ENCODE results near the gene PRKAG2.

The PRKAG2 gene

DNA sequence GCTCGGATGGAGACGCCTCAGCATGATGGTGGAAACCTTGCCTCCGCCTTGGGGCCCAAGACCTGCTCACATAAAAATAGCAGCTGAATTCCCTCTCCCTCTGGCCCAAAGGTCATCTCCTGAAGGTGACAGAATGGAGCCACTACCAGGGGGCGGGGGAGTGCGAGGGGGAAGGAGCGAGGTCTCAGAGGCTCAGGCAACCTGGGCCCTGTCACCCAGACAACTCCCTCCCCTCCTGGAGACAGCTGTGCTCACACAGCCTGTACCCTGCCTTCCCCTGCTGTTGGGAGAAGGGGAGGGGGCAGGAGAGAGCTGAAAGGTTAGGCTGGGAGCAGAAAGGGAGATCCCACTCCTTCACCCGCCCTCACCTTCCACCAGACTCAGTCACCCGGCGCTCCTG is 184.2 kb downstream of the PRKAG2 start:
- TF ChIP-seq, protein P1, sequence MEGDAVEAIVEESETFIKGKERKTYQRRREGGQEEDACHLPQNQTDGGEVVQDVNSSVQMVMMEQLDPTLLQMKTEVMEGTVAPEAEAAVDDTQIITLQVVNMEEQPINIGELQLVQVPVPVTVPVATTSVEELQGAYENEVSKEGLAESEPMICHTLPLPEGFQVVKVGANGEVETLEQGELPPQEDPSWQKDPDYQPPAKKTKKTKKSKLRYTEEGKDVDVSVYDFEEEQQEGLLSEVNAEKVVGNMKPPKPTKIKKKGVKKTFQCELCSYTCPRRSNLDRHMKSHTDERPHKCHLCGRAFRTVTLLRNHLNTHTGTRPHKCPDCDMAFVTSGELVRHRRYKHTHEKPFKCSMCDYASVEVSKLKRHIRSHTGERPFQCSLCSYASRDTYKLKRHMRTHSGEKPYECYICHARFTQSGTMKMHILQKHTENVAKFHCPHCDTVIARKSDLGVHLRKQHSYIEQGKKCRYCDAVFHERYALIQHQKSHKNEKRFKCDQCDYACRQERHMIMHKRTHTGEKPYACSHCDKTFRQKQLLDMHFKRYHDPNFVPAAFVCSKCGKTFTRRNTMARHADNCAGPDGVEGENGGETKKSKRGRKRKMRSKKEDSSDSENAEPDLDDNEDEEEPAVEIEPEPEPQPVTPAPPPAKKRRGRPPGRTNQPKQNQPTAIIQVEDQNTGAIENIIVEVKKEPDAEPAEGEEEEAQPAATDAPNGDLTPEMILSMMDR (conservative IDR thresholded peaks at IDR 0.05; ENCODE audit: low read depth, low read length), result no peak
- H3K4me2 ChIP-seq, result no peak overlapping the region
- no peak overlapping the region for H2AFZ ChIP-seq (ENCODE audit: low read depth)
- H3K4me1 ChIP-seq (ENCODE audit: low read depth, poor library complexity, severe bottlenecking), result no peaks in the 10 kb centered on the region
- no peak overlapping the region for H3K9ac ChIP-seq
- no peaks in the 10 kb centered on the region for H3K79me2 ChIP-seq (ENCODE audit: insufficient read depth, low read depth)
- H3K27me3 ChIP-seq (ENCODE audit: insufficient read depth, low read depth), result no peaks in the 10 kb centered on the region
- H4K20me1 ChIP-seq (ENCODE audit: insufficient read depth), result no peaks in the 10 kb centered on the region
- no peak overlapping the region for H3K27ac ChIP-seq
- H3K4me3 ChIP-seq (IDR thresholded peaks at IDR 0.05; ENCODE audit: insufficient read depth, low read depth, low read length), result no peak overlapping the region
- no peaks in the 10 kb centered on the region for H3K36me3 ChIP-seq (ENCODE audit: insufficient read depth)

DNA sequence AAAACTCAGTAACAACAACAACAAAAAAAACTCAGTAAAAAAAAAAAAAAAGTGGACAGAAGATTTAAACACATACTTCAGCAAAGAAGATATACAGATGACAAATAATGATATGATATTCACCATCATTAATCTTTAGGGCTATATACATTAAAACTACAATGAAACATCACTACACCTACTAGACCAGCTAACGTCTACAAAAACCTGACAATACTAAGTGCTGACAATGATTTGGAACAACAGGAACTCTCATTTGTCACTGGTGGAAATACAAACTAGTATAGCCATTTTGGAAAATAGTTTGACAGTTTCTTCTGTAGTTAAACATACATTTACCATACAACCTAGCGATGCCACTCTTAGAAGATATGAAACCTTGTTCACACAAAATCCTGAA is 185.5 kb downstream of the PRKAG2 start:
- Histone ChIP-seq H3K4me1 (ENCODE audit: low read depth, poor library complexity, severe bottlenecking) (no peaks in the 10 kb centered on the region), H3K9ac (no peak overlapping the region), H2AFZ (ENCODE audit: low read depth) (no peak overlapping the region), H3K4me2 (no peak overlapping the region), H3K79me2 (ENCODE audit: insufficient read depth, low read depth) (no peaks in the 10 kb centered on the region), H3K27me3 (ENCODE audit: insufficient read depth, low read depth) (no peaks in the 10 kb centered on the region), H3K4me3 (IDR thresholded peaks at IDR 0.05; ENCODE audit: insufficient read depth, low read depth, low read length) (no peak overlapping the region), H3K36me3 (ENCODE audit: insufficient read depth) (no peaks in the 10 kb centered on the region), H4K20me1 (ENCODE audit: insufficient read depth) (no peaks in the 10 kb centered on the region), H3K27ac (no peak overlapping the region)
- TF ChIP-seq, protein P1 (conservative IDR thresholded peaks at IDR 0.05; ENCODE audit: low read depth, low read length), result no peak

DNA sequence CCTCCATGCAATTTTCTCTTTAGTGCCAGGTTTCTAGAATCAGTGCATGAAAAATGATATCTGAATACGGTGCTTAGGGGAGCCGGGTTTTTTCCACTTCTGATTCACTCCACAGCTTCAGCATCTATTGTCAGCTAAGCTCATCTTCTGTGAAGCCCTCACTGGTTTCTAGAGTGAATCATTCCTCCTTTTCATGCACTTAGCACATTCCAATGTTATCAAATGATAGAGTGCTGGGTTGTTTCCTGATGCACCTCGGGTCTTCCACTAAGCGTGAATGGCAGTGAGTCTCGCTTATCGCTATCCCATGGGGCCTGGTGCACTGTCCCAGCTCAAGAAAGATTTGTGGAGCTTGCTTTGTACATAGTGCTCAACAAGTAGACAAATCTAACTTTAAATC is 186.3 kb downstream of the PRKAG2 start:
- H3K79me2 ChIP-seq (ENCODE audit: insufficient read depth, low read depth), result no peaks in the 10 kb centered on the region
- H3K27me3 ChIP-seq (ENCODE audit: insufficient read depth, low read depth), result no peaks in the 10 kb centered on the region
- TF ChIP-seq, protein P1 (conservative IDR thresholded peaks at IDR 0.05; ENCODE audit: low read depth, low read length), result no peak
- H3K4me1 ChIP-seq (ENCODE audit: low read depth, poor library complexity, severe bottlenecking), result no peaks in the 10 kb centered on the region
- H3K4me3 ChIP-seq (IDR thresholded peaks at IDR 0.05; ENCODE audit: insufficient read depth, low read depth, low read length), result no peak overlapping the region
- no peak overlapping the region for H3K27ac ChIP-seq
- no peaks in the 10 kb centered on the region for H3K36me3 ChIP-seq (ENCODE audit: insufficient read depth)
- no peak overlapping the region for H3K4me2 ChIP-seq
- H3K9ac ChIP-seq, result no peak overlapping the region
- H2AFZ ChIP-seq (ENCODE audit: low read depth), result no peak overlapping the region
- no peaks in the 10 kb centered on the region for H4K20me1 ChIP-seq (ENCODE audit: insufficient read depth)

DNA sequence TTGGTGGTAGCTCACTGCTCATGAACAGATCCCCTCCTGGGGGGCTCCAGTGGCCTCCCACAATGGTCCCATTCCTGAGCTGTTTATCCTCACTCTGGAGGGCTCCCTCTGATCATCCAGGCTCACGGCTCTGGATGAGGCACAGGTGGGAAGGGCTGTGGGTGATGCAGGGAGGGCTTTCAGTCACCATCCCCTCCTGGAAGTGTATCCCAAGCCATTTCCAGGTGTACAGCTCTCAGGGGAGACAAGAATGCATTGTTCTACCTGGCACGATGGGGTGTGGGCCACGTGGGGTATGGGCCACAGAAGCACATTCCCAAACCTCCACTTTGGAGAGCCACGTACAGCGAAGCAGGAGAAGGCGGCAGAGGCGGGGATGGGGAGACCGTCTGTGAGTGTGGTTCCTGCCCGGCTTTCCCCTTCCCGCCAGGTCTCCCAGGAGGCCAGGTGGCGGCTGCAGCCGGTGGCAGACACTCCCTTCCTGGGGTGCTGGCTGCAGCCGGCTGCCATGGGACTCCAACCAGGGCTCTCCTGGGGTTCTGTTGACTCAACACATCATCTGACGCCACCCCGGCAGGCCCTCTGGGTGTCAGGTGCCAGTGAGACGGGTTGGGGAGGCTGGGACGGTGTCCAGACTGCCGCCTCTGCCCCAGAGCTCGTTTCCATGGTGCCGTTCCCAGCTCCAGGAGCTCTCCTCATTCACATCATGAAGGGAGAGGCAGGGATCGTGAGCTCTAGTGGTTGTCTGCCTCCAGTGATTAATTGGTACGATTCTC is 187.5 kb downstream of the PRKAG2 start:
- H4K20me1 ChIP-seq (ENCODE audit: insufficient read depth), result no peaks in the 10 kb centered on the region
- no peaks in the 10 kb centered on the region for H3K27me3 ChIP-seq (ENCODE audit: insufficient read depth, low read depth)
- no peaks in the 10 kb centered on the region for H3K79me2 ChIP-seq (ENCODE audit: insufficient read depth, low read depth)
- no peaks in the 10 kb centered on the region for H3K4me1 ChIP-seq (ENCODE audit: low read depth, poor library complexity, severe bottlenecking)
- TF ChIP-seq, protein P1 (conservative IDR thresholded peaks at IDR 0.05; ENCODE audit: low read depth, low read length), result no peak
- H3K4me3 ChIP-seq (IDR thresholded peaks at IDR 0.05; ENCODE audit: insufficient read depth, low read depth, low read length), result no peak overlapping the region
- no peak overlapping the region for H3K9ac ChIP-seq
- H3K27ac ChIP-seq, result no peak overlapping the region
- H2AFZ ChIP-seq (ENCODE audit: low read depth), result no peak overlapping the region
- H3K36me3 ChIP-seq (ENCODE audit: insufficient read depth), result no peaks in the 10 kb centered on the region
- H3K4me2 ChIP-seq, result no peak overlapping the region
